GM23248 (cell line): ENCODE data around the gene PIAS2.

ENCODE experiments used
- EZH2 ChIP-seq: fragments of 200-600 bp; sonication (generic); IDR thresholded peaks from 2 replicates; pipeline ENCODE4 v1.6.1; 2018; ENCODE audit warnings: antibody characterized with exemption, mild to moderate bottlenecking; ENCODE audit not compliant: insufficient read depth, poor library complexity, severe bottlenecking
- EZH2phosphoT487 ChIP-seq: fragments of 200-600 bp; sonication (generic); IDR thresholded peaks from 2 replicates; pipeline ENCODE4 v1.6.1; 2018; ENCODE audit warnings: antibody characterized with exemption, moderate library complexity, mild to moderate bottlenecking, low read depth; ENCODE audit not compliant: insufficient read depth

GRCh38 chr18:46942646-46943045 is 25.3 kb upstream of the PIAS2 start:
- no peak for TF ChIP-seq EZH2
- no peak for TF ChIP-seq EZH2phosphoT487
